Activated naive CD4-positive, alpha-beta T cell treated with anti-CD3 and anti-CD28 coated beads, Interleukin-2, amount 10 ng/mL, durations not matched to agents 7 days and 5 days (primary cell): Measurements from ENCODE around the gene RNF224.
A peak's percentile ranks its signal among the peaks of the same experiment; 100 is the strongest.
"Not testable (repeated sequence)": the region's sequence is repeated elsewhere in the genome, so short reads cannot be mapped to it uniquely, and the experiment has no call there.

Source experiments
- CTCF ChIA-PET: fragments of 350-600 bp; sonication (Branson Sonifier 250); formaldehyde crosslinking; loops from one replicate; lab custom pipeline; 2021; ENCODE audit warnings: antibody characterized with exemption; lab: Charles Lee
- DNase-seq: peaks from one replicate; pipeline ENCODE4 v3.0.0-alpha.2; 2020
- H3K27ac Mint-ChIP-seq: one replicate; pipeline ENCODE4 v1.8.0; 2021; ENCODE audit warnings: mild to moderate bottlenecking, moderate library complexity, mixed read lengths
- H3K27me3 Mint-ChIP-seq: one replicate; pipeline ENCODE4 v1.8.0; 2021; ENCODE audit warnings: mild to moderate bottlenecking, mixed read lengths
- H3K36me3 Mint-ChIP-seq: one replicate; pipeline ENCODE4 v1.8.0; 2021; ENCODE audit warnings: mixed read lengths
- H3K4me1 Mint-ChIP-seq: one replicate; pipeline ENCODE4 v1.8.0; 2021; ENCODE audit warnings: mixed read lengths
- H3K4me3 Mint-ChIP-seq: one replicate; pipeline ENCODE4 v1.8.0; 2021; ENCODE audit warnings: mild to moderate bottlenecking, moderate library complexity, mixed read lengths
- H3K9me3 Mint-ChIP-seq: one replicate; pipeline ENCODE4 v1.8.0; 2021; ENCODE audit warnings: mixed read lengths

RNF224 gene

GRCh38 chr9:137247916-137248175 lies 20.5 kb downstream of the RNF224 start:
- Mint-ChIP-seq H3K4me1 (peaks cover 9% of the 10 kb centered on the region), H3K9me3 (no peaks in the 10 kb centered on the region), H3K4me3 (no peak overlapping the region), H3K27ac (no peak overlapping the region), H3K36me3 (peaks cover 10% of the 10 kb centered on the region), H3K27me3 (peaks cover 14% of the 10 kb centered on the region)
- CTCF ChIA-PET, result interaction anchor here (1.9 kb wide), 1 partner anchor 11 kb away, joined by 5 read pairs; no protein-coding TSS in a partner anchor
- no peak for DNase-seq

DNA sequence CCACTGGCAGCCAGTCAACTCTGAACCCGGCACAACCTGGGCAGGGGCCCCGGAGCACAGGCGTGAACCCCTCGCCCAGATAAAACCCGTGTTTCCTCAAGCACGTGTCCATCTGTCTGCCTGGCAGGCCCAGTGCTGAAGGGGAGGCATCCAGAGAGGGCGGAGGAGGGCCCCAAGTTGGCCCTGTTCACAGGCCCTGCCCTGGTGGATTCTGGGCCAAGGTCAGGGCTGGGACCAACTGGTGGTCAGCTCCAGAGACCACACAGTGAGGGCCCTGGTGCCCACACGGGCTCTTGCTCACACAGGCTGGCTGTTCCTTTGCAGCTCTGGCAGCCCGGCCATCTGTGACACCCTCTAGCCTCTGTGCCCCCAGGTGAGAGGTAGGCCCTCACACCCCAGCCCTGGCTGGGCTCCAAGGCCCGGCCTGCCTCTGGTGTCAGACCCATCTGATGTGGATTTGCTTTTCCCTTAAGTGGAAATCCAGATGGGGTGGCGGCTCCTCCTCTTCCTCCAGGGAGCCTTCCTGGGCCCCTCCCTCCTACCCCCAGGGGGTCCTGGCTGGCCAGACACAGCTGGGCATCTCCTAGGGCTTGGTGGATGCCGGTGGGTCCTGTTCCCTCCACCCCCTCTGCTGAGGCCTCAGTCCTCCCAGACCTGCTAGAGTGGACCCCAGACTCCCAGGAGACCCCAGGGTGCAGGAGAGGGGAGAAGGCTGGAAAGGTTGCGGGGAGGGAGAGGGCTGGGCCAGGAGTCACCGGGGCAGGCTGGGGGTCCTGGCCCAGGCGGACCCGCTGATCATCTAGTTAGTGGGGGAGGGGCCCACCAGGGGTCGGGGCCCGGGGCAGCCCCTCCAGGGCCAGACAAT lies 23.3 kb downstream of the RNF224 start:
- CTCF ChIA-PET, result interaction anchor here (1.6 kb wide), 1 partner anchor 14 kb away, joined by 3 read pairs; no protein-coding TSS in a partner anchor
- H3K27ac Mint-ChIP-seq, result no peak overlapping the region
- H3K36me3 Mint-ChIP-seq, result peaks cover 2% of the 10 kb centered on the region
- no peaks in the 10 kb centered on the region for H3K9me3 Mint-ChIP-seq
- H3K27me3 Mint-ChIP-seq, result peaks cover 19% of the 10 kb centered on the region
- DNase-seq, result no peak
- peaks cover 4% of the 10 kb centered on the region for H3K4me1 Mint-ChIP-seq
- H3K4me3 Mint-ChIP-seq, result no peak overlapping the region

DNA sequence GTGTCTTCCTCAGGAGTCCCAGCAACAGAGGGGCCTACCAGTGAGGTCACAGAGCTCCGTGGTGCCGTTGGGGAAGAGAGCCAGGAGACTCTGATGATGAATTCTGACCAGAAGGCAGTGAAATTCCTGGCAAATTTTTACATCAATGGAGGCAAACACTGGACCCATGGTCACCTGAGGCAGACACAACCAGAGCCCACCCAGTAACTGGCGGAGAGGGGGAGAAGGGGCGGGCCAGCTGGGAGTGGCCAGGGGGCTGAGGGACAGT lies 23.8 kb downstream of the RNF224 start, which contains the start of gene STPG3:
Gene STPG3 (plus strand): TSS at position 93 of the 268 bp plus-strand sequence. CDS start 1 bp downstream, at position 94.
- CTCF ChIA-PET, result no interaction called here
- Mint-ChIP-seq H3K4me1 (peaks cover 8% of the 10 kb centered on the region), H3K9me3 (no peaks in the 10 kb centered on the region), H3K27me3 (peaks cover 19% of the 10 kb centered on the region), H3K27ac (peak within 1 kb of the TSS; percentile 49), H3K4me3 (no peak within 1 kb of the TSS), H3K36me3 (peaks cover 3% of the 10 kb centered on the region)
- DNase-seq, result no peak

DNA sequence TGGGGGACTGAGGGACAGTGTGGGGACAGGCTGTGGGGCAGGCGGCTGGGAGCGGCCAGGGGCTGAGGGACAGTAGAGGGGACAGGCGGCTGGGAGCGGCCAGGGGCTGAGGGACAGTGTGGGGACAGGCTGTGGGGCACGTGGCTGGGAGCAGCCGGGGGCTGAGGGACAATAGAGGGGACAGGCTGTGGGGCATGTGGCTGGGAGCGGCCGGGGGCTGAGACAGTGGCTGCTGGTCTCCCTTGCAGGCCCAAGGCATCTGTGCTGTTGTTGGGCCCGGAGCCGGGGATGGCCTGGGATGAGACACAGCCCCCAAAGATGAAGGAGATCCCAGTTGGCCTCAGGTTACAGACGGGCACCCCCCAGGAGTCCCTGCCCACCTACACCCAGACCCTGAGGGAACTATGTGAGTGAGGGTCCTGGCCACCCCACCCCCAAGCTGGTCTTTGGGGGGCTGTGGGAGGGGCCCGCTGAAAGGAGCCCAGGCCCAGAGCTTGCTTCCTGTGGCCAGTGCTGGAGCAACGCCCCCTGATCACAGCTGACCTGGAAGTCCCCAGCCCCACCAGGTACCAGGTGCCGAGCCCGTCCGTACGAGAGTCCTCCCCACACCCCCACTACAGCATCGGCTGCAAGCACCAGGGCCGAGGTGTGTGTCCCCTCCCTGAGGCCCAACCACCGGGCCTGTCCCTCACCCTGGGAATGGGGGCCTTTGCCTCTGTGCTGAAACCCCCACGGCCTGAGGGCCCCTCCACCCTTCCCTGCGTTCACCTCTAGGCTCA lies 24.4 kb downstream of the RNF224 start:
- peaks cover 8% of the 10 kb centered on the region for H3K36me3 Mint-ChIP-seq
- DNase-seq, result no peak
- peaks cover 14% of the 10 kb centered on the region for H3K4me1 Mint-ChIP-seq
- H3K9me3 Mint-ChIP-seq, result no peaks in the 10 kb centered on the region
- peaks cover 19% of the 10 kb centered on the region for H3K27me3 Mint-ChIP-seq
- no peak overlapping the region for H3K4me3 Mint-ChIP-seq
- H3K27ac Mint-ChIP-seq, result no peak overlapping the region
- CTCF ChIA-PET, result no interaction called here

DNA sequence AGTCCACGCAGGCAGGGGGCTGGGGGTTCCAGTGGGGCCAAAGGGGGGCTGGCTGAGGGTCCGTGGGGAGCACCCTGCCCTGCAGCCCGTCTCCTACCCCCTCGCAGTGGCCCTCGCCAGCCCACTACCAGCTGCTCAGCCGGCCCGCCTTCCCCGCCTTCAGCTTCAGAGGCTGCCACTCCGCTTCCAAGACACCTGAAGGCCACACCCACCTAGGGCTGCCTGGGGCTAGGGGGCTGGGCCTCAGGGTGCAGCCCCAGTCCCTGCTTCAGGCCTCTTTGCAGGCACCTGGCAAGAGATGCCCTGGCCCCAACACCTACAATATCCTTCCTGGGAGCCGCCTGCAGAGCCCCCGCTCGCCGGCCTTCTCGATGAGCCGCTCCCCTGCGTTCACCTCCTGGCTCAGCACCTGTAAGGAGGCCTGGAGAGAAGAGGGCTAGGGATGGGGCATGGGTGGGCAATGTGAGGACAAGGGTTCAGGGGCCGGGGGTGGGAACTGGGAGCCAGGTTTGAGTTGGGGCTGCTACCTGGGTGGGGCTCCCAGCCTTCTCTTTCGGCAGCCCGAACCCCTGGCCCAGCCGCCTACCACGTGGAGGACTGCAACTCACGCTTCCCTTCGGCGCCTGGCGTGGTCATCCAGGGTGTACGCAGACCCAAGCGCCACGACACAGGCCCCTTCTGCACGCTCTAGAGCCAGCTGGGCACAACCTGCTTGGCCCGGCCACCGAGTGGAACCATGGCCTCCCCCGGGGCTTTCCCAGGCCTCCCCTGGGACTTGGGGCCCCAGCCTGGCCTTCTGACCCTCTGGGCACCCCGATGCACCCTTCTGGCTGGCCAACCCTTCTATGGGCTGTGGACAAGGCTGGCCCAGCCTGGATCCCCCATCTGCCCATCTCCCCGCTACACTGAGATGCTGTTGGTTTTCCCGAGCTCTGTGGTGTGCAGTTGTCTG lies 25.5 kb downstream of the RNF224 start:
- Mint-ChIP-seq H3K27me3 (peaks cover 16% of the 10 kb centered on the region), H3K27ac (no peak overlapping the region), H3K36me3 (peaks cover 10% of the 10 kb centered on the region), H3K4me3 (no peak overlapping the region), H3K9me3 (no peaks in the 10 kb centered on the region), H3K4me1 (peaks cover 19% of the 10 kb centered on the region)
- CTCF ChIA-PET, result interaction anchor here (2.1 kb wide), 1 partner anchor 16 kb away, joined by 11 read pairs; no protein-coding TSS in a partner anchor
- DNase-seq, result no peak

- peaks cover 19% of the 10 kb centered on the region for H3K4me1 Mint-ChIP-seq
- CTCF ChIA-PET, result interaction anchor here (1.0 to 2.1 kb wide), 4 partner anchors 11 to 33 kb away, joined by 3 to 11 read pairs (median 4); no protein-coding TSS in a partner anchor
- H3K27ac Mint-ChIP-seq, result peak overlapping the region; percentile 69
- H3K4me3 Mint-ChIP-seq, result peak overlapping the region; percentile 78
- peaks cover 14% of the 10 kb centered on the region for H3K36me3 Mint-ChIP-seq
- H3K9me3 Mint-ChIP-seq, result no peaks in the 10 kb centered on the region
- H3K27me3 Mint-ChIP-seq, result peaks cover 16% of the 10 kb centered on the region
- DNase-seq, result no peak
Observed at GRCh38 chr9:137253717-137254623, 26.7 kb downstream of the RNF224 start.

- peaks cover 9% of the 10 kb centered on the region for H3K27me3 Mint-ChIP-seq
- H3K27ac Mint-ChIP-seq, result peak within 1 kb of the TSS; percentile 87
- DNase-seq, result peak; percentile 96
- H3K4me1 Mint-ChIP-seq, result peaks cover 19% of the 10 kb centered on the region
- CTCF ChIA-PET, result interaction anchor here (1.0 to 2.1 kb wide), 4 partner anchors 12 to 32 kb away, joined by 3 to 11 read pairs (median 4); no protein-coding TSS in a partner anchor
- H3K9me3 Mint-ChIP-seq, result no peaks in the 10 kb centered on the region
- peak within 1 kb of the TSS; percentile 91 for H3K4me3 Mint-ChIP-seq
- H3K36me3 Mint-ChIP-seq, result peaks cover 18% of the 10 kb centered on the region
Observed at GRCh38 chr9:137254624-137255447, 27.5 kb downstream of the RNF224 start, which contains the start of gene NELFB. Gene NELFB, plus strand, starts transcription at chr9:137255327.

- H3K36me3 Mint-ChIP-seq, result peaks cover 18% of the 10 kb centered on the region
- peak; percentile 67 for DNase-seq
Observed at GRCh38 chr9:137255448-137256114, 28.3 kb downstream of the RNF224 start.

DNA sequence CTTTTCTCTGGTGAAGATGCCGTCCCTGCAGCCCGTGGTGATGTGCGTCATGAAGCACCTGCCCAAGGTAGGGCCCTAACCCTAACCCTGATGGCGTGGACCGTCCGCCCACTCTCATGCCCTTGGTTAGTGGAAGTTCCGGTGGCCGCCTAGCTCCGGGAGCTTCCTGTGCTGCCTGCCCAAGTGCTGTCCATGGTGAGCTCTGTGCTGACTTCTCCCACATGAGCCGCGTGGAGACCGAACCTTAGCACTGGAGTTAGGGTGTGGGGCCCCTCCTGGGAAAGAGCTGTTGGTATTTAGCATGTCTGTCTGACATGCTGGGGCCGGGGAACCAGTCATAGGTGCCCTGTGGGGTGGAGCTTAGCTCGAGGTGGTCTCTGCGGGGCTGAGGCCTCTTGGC lies 29.1 kb downstream of the RNF224 start:
- Mint-ChIP-seq H3K9me3 (no peaks in the 10 kb centered on the region), H3K4me1 (peaks cover 19% of the 10 kb centered on the region), H3K27ac (no peak overlapping the region), H3K4me3 (peak overlapping the region; percentile 91), H3K27me3 (peaks cover 5% of the 10 kb centered on the region), H3K36me3 (peaks cover 18% of the 10 kb centered on the region)
- CTCF ChIA-PET, result interaction anchor here (2.0 kb wide), 1 partner anchor 20 kb away, joined by 7 read pairs; no protein-coding TSS in a partner anchor
- DNase-seq, result no peak

More at GRCh38 chr9:137255448-137256114, 28.3 kb downstream of the RNF224 start:
- Mint-ChIP-seq H3K27ac (peak overlapping the region; percentile 87), H3K4me1 (peaks cover 19% of the 10 kb centered on the region), H3K4me3 (peak overlapping the region; percentile 91), H3K27me3 (peaks cover 5% of the 10 kb centered on the region), H3K9me3 (no peaks in the 10 kb centered on the region)
- CTCF ChIA-PET, result interaction anchor here (1.6 to 2.1 kb wide), 3 partner anchors 15 to 19 kb away, joined by 3 to 11 read pairs (median 7); no protein-coding TSS in a partner anchor

GRCh38 chr9:137256856-137257255 lies 29.6 kb downstream of the RNF224 start:
- H3K4me1 Mint-ChIP-seq, result peaks cover 19% of the 10 kb centered on the region
- DNase-seq, result no peak
- peaks cover 22% of the 10 kb centered on the region for H3K36me3 Mint-ChIP-seq
- H3K27me3 Mint-ChIP-seq, result peaks cover 5% of the 10 kb centered on the region
- H3K27ac Mint-ChIP-seq, result no peak overlapping the region
- CTCF ChIA-PET, result interaction anchor here (2.0 kb wide), 1 partner anchor 20 kb away, joined by 7 read pairs; no protein-coding TSS in a partner anchor
- H3K4me3 Mint-ChIP-seq, result peak overlapping the region; percentile 91
- no peaks in the 10 kb centered on the region for H3K9me3 Mint-ChIP-seq

DNA sequence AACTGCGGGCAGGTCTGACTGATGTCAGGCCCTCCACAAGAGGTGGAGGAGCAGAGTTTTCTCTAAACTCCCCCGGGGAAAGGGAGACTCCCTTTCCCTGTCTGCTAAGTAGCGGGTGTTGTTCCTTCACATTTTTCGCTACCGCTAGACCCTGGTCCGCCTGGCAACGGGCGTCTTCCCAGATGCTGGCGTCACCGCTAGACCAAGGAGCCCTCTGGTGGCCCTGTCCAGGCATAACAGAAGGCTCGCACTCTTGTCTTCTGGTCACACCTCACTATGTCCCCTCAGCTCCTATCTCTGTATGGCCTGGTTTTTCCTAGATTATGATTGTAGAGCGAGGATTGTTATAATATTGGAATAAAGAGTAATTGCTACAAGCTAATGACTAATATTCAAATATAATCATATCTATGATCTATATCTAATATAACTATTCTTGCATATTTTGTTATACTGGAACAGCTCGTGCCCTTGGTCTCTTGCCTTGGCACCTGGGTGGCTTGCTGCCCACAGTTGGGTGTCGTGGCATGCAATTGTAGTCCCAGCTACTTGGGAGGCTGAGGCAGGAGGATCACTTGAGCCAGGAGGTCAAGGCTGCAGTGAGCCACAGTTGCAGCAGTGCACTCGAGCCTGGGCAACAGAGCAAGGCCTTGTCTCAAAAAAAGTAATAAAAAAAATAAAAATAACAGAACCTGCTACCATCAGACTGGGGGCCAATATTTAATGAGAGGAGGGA lies 35.0 kb downstream of the RNF224 start:
- peaks cover 24% of the 10 kb centered on the region for H3K36me3 Mint-ChIP-seq
- not testable (repeated sequence) for DNase-seq, H3K27me3 Mint-ChIP-seq, H3K4me3 Mint-ChIP-seq, H3K27ac Mint-ChIP-seq, H3K4me1 Mint-ChIP-seq, H3K9me3 Mint-ChIP-seq
- CTCF ChIA-PET, result interaction anchor here (1.0 to 1.1 kb wide), 2 partner anchors 12 to 24 kb away, joined by 5 read pairs; no protein-coding TSS in a partner anchor
